ENCODE measurements around the gene ZFP14.
"Not testable (repeated sequence)": the region's sequence is repeated elsewhere in the genome, so short reads cannot be mapped to it uniquely, and the experiment has no call there.

Gene ZFP14

DNA sequence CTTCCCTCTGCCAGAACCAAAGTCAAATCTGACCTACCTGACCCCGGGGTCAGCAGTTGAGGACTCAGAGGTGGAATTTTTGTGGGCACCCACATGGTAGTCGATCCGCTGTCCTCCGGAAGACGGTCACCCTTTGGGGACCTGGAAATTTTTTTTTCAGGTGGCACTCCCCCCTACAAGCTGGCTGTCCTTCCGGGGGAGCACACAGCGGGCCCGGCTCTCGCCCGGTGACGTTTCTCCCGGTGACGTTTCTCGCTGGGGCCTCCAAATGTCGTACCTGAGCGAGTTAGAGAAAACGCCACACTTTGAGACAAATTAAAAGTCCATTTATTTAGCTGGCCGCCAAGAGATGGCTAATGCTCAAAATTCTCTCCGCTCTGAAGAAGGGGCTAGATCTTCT is 48.8 kb downstream of the ZFP14 start:
- no peak for DNase-seq (ENCODE audit: low spot score)

- not testable (repeated sequence) for DNase-seq (ENCODE audit: low spot score)
Observed at GRCh38 chr19:36329534-36329933, 49.5 kb downstream of the ZFP14 start.

DNA sequence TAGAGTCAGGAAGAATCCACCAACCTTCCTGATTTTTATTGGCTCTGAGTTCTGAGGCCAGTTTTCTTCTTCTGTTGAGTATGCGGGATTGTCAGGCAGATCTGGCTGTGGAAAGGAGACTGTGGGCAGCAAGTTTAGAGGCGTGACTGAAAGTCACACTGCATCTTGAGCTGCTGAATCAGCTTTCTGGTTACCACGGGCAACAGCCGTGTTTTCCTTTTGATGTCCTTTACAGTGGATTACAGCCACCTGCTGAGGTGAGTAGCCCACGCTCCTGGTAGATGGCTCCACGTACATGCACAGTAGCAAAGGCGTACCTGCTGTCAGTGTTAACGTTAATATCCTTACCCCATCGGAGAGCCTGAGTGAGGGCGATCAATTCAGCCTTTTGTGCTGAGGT is 52.4 kb downstream of the ZFP14 start:
- not testable (repeated sequence) for DNase-seq (ENCODE audit: low spot score)

- not testable (repeated sequence) for DNase-seq (ENCODE audit: low spot score)
Observed at GRCh38 chr19:36315164-36315563, 63.8 kb downstream of the ZFP14 start.

- DNase-seq (ENCODE audit: low spot score), result not testable (repeated sequence)
Observed at GRCh38 chr19:36314053-36314452, 64.9 kb downstream of the ZFP14 start.

DNA sequence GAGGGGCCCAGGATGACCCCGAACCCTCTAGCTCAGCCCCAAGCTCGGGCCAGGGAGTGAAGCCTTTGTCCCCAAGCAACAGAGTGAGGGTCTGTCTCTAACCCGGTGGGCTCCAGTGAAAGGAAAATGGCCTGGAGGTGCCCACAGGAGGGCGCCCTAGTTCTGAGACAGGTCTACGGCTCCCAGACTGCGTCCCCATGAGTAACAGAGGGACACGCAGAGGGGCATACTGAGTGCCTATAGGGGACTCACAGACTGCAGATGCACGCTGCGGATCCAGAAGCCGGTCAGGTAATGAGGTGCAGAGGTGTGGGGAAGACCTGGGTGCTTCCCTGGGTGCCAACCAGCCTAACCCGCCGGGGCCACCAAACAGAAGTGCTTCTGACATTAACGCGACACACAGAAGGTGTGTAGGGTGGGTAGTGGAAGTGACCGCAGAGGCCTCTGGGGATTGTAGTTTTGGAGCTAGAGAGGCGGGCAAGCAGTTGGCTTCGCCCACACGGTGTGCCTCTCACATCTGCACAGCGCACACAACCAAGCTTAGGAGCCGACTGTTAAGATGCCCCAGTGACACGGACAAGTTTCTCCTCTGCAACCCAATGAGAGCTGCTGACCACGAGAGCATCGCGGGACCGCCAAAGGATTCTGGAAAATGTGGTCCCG is 67.8 kb downstream of the ZFP14 start:
- not testable (repeated sequence) for DNase-seq (ENCODE audit: low spot score)

DNA sequence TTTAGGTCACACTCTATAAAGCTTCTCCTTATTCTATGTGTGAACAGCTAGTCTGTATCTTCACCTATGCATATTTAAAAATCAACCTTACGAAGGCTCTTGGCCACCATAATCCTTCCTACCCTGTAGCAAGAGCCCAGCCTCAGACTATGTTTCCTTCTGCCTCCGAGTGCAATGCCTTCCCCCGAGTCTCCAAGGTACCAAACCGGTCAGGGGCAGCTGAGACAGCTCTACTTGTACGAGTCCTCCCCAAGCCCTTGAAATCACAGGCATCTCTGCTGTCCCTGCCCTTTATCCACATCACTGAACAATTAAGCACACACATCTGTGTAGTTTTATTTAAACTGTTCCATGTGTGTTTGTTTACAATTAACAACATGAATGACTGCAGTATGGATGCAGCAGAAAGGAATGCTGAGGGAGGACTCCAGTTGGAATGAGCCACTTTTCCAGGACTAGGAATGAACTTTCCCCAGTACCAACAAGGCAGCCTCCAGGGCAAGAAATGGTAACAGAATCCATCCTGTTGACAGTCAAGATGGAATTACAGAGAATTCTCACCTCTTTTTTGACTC is 68.5 kb downstream of the ZFP14 start:
- DNase-seq (ENCODE audit: low spot score), result not testable (repeated sequence)

GRCh38 chr19:36309759-36310158 is 69.2 kb downstream of the ZFP14 start:
- DNase-seq (ENCODE audit: low spot score), result not testable (repeated sequence)

DNA sequence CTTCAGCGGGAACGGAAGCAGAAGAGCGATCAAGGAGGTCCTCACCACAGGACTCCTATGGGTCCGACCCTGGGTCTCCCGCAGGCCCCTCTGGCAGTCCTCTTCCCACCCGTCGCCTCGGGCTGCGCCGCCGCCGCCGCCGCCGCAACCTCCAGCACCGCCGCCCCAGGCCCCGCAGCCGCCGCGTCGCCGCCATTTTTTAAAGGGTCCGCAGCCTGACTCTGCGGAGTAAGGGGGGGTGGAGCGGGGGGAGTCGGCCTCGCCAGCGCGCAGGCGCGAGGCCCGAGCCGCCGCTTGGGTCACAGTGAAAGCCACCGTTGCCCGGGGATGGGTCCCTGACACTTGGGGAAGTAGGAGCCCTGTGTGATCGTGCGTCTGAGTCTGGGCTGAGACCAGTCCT is 69.7 kb downstream of the ZFP14 start:
- not testable (repeated sequence) for DNase-seq (ENCODE audit: low spot score)

DNA sequence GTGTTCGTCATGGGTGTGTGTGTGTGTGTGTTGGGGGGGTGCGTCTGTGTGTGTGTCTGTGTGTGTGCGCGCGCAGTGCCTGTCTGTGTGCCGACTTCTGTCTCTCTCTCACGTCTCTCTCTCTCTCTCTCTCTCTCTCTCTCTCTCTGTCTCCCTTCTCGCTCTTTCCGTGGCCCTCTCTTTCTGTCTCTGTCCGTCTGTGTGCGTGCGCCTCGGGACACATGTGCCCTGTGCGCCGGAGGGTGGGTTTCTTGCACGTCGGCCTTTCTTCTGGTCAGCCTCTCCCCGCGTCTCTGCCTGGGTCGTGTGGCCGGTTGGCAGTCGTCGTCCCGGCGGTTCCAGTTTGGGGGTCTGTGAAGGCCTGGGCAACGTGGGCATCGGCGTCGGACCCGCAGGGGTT is 86.7 kb downstream of the ZFP14 start:
- not testable (repeated sequence) for DNase-seq (ENCODE audit: low spot score)
